Activated CD4-positive, alpha-beta T cell treated with anti-CD3 and anti-CD28 coated beads for 36 hours (primary cell): ENCODE results near the gene GPR18. TPM values are rescaled to one million over a fixed set of nuclear protein-coding genes. Genes with fewer than 3 reads are reported as not detected.

Experiments
- ATAC-seq: fragments of 200-7000 bp; cut with Tn5 transposase; one replicate; pipeline ENCODE4 v1.10.0; 2021; ENCODE audit warnings: mild to moderate bottlenecking, moderate library complexity
- CTCF ChIA-PET: fragments of 350-600 bp; sonication (Branson Sonifier 250); formaldehyde crosslinking; loops from one replicate; lab custom pipeline; 2021; ENCODE audit warnings: antibody characterized with exemption; lab: Charles Lee
- POLR2A ChIA-PET: fragments of 350-600 bp; sonication (Branson Sonifier 250); formaldehyde crosslinking; loops from one replicate; lab custom pipeline; 2021; ENCODE audit warnings: antibody characterized with exemption, inconsistent platforms; lab: Charles Lee
- DNase-seq: peaks from one replicate; pipeline ENCODE4 v3.0.0-alpha.2; 2020
- H3K27ac Mint-ChIP-seq: one replicate; pipeline ENCODE4 v1.8.0; 2021; ENCODE audit warnings: mixed read lengths
- H3K27me3 Mint-ChIP-seq: one replicate; pipeline ENCODE4 v1.8.0; 2021; ENCODE audit warnings: mixed read lengths
- H3K36me3 Mint-ChIP-seq: one replicate; pipeline ENCODE4 v1.8.0; 2021; ENCODE audit warnings: low read depth, mixed read lengths
- H3K4me1 Mint-ChIP-seq: one replicate; pipeline ENCODE4 v1.8.0; 2021; ENCODE audit warnings: mixed read lengths
- H3K4me3 Mint-ChIP-seq: one replicate; pipeline ENCODE4 v1.8.0; 2021; ENCODE audit warnings: mild to moderate bottlenecking, moderate library complexity, mixed read lengths
- H3K9me3 Mint-ChIP-seq: one replicate; pipeline ENCODE4 v1.8.0; 2021; ENCODE audit warnings: low read depth, mixed read lengths
- intact Hi-C, 2 experiments: fragments of 100-400 bp; cut with DNase I in 1 of 2; cut with micrococcal nuclease in 1 of 2; formaldehyde crosslinking; loops; one replicate each; pipeline versions ENCODE4 v1.14.2 to v1.15.1; 2022 to 2024; cut with DNase I, micrococcal nuclease
- total RNA-seq, 2 experiments: library from RNA; stranded (reverse); gene quantifications; one replicate each; pipeline ENCODE4 v1.2.3, GENCODE V29; 2021

Gene GPR18
- total RNA-seq, 2 experiments from 2014 or later = 6.0 to 9.5 TPM

DNA sequence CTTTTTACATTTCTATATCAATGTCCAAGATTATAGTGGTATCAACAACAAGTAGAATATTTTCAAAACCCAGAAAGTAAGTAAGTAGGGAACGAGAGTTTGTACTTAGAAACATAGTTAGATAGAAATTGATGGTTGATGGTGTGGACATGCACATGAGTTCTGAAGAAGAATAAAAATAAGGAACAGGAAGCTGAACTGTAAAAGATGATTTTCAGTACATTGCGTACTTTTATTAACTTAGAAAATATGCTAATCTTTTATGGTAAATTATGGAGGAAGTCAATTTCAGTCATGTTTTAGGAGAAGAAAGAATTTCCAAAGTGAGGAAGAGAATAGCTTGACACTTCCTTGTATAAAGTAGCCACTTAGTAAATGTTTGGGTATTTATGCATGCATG, 12.3 kb upstream of the GPR18 start:
- DNase-seq = no peak
- no peak for ATAC-seq
- H3K27ac Mint-ChIP-seq = peak overlapping the region; percentile 67
- intact Hi-C loops = loop anchor here (1.0 to 5.0 kb wide), 6 partner anchors 34 to 227 kb away; partner anchors contain the start of gene GPR183 (in 1 of the 2)
- no peak overlapping the region for H3K4me3 Mint-ChIP-seq
- ChIA-PET CTCF (interaction anchor here (0.6 to 10.6 kb wide), 36 partner anchors 8 to 236 kb away, joined by 3 to 169 read pairs (median 6); partner anchors contain the start of genes GPR18, GPR183 and UBAC2), POLR2A (interaction anchor here (1.5 to 1.7 kb wide), 3 partner anchors 29 to 82 kb away, joined by 3 to 8 read pairs (median 5); no protein-coding TSS in a partner anchor)
- peaks cover 3% of the 10 kb centered on the region for H3K9me3 Mint-ChIP-seq
- H3K36me3 Mint-ChIP-seq = peaks cover 35% of the 10 kb centered on the region
- no peaks in the 10 kb centered on the region for H3K27me3 Mint-ChIP-seq
- H3K4me1 Mint-ChIP-seq = peaks cover 70% of the 10 kb centered on the region

DNA sequence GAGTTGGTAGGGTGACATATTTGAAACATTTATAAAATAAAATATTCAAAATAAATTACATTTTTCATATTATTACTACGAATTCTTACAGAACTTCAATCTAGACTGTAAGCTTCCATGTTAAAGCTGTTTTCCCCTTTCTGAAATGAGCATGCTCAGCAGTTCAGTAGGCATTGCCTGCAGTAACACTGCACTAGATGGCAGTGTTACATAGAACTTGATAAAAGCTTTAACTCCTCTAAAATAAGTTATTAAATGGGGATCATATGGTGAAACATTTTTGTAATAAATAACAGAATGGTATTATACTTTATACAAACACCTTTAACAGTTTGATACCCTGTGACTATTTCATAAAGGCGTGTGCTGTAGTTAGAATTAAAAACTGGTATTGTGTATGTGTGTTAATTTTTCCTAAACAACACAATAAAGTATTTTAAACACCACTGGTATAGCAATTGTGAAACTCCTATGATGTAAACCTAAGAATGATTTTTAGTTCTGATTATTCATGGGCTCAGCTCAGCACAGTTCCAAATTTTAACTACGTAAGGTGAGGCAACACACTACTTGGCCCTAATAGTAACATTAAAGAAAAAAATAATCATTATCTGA, 11.6 kb upstream of the GPR18 start:
- no peak overlapping the region for H3K4me3 Mint-ChIP-seq
- no peak overlapping the region for H3K27ac Mint-ChIP-seq
- peaks cover 70% of the 10 kb centered on the region for H3K4me1 Mint-ChIP-seq
- no peaks in the 10 kb centered on the region for H3K27me3 Mint-ChIP-seq
- DNase-seq (peak; percentile 41), ATAC-seq (peak; percentile 56)
- ChIA-PET CTCF (interaction anchor here (0.6 to 10.6 kb wide), 65 partner anchors 9 to 272 kb away, joined by 3 to 169 read pairs (median 5); partner anchors contain the start of genes GPR18, GPR183 and UBAC2), POLR2A (interaction anchor here (1.0 to 1.7 kb wide), 9 partner anchors 30 to 167 kb away, joined by 3 to 8 read pairs (median 5); no protein-coding TSS in a partner anchor)
- peaks cover 3% of the 10 kb centered on the region for H3K9me3 Mint-ChIP-seq
- intact Hi-C loops = loop anchor here (1.0 to 10.0 kb wide), 14 partner anchors 35 to 427 kb away; partner anchors contain the start of gene GPR183 (in 1 of the 2)
- peaks cover 31% of the 10 kb centered on the region for H3K36me3 Mint-ChIP-seq

GRCh38 chr13:99268822-99269221, 10.6 kb upstream of the GPR18 start:
- no peak for DNase-seq
- Mint-ChIP-seq H3K27ac (peak overlapping the region; percentile 7), H3K4me3 (no peak overlapping the region), H3K9me3 (peaks cover 3% of the 10 kb centered on the region), H3K36me3 (peaks cover 33% of the 10 kb centered on the region), H3K27me3 (no peaks in the 10 kb centered on the region), H3K4me1 (peaks cover 70% of the 10 kb centered on the region)
- ChIA-PET CTCF (interaction anchor here (0.6 to 10.6 kb wide), 42 partner anchors 8 to 231 kb away, joined by 3 to 169 read pairs (median 6); partner anchors contain the start of genes GPR18, GPR183 and UBAC2), POLR2A (interaction anchor here (0.6 to 1.7 kb wide), 7 partner anchors 31 to 168 kb away, joined by 3 to 8 read pairs (median 5); no protein-coding TSS in a partner anchor)
- intact Hi-C loops = loop anchor here (1.0 to 10.0 kb wide), 9 partner anchors 88 to 427 kb away; no protein-coding TSS in a partner anchor
- ATAC-seq = no peak

GRCh38 chr13:99267927-99268326, 9.7 kb upstream of the GPR18 start:
- Mint-ChIP-seq H3K36me3 (peaks cover 31% of the 10 kb centered on the region), H3K27me3 (no peaks in the 10 kb centered on the region), H3K4me3 (no peak overlapping the region), H3K27ac (no peak overlapping the region), H3K4me1 (peaks cover 70% of the 10 kb centered on the region), H3K9me3 (peaks cover 3% of the 10 kb centered on the region)
- intact Hi-C loops = loop anchor here (5.0 to 10.0 kb wide), 6 partner anchors 181 to 426 kb away; no protein-coding TSS in a partner anchor
- DNase-seq (no peak), ATAC-seq (no peak)
- ChIA-PET POLR2A (no interaction called here), CTCF (interaction anchor here (0.6 to 10.6 kb wide), 22 partner anchors 10 to 398 kb away, joined by 3 to 169 read pairs (median 10); partner anchors contain the start of genes GPR18, GPR183 and UBAC2)

DNA sequence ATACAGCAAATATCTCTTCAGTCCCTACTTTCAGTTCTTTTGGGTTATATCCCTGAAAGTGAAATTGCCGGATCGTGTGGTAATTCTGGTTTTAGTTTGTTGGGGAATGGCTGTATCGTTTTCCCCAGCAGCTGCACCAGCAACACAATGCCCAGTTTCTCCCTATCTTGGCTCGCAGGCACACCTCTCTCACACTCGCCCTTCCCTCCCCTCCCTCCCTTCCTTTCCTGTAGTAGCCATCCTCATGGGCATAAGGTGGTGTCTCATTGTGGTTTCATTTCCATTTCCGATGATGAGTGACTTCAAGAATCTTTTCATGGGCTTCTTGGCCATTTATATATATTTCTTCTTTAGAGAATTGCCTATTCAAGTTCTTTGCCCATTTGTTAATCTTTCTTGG, 8.6 kb upstream of the GPR18 start:
- no peak for ATAC-seq

GRCh38 chr13:99265821-99266426, 7.7 kb upstream of the GPR18 start:
- intact Hi-C loops = loop anchor here (1.0 to 10.0 kb wide), 11 partner anchors 52 to 424 kb away; partner anchors contain the start of gene UBAC2 (in 1 of the 2)
- ChIA-PET CTCF (interaction anchor here (0.6 to 10.6 kb wide), 61 partner anchors 9 to 936 kb away, joined by 3 to 169 read pairs (median 5); partner anchors contain the start of genes GPR18, GPR183 and UBAC2), POLR2A (interaction anchor here (0.6 to 1.8 kb wide), 3 partner anchors 9 to 168 kb away, joined by 3 to 8 read pairs (median 4); no protein-coding TSS in a partner anchor)
- Mint-ChIP-seq H3K9me3 (no peaks in the 10 kb centered on the region), H3K27ac (peak overlapping the region; percentile 88), H3K27me3 (no peaks in the 10 kb centered on the region), H3K4me3 (peak overlapping the region; percentile 52), H3K4me1 (peaks cover 66% of the 10 kb centered on the region), H3K36me3 (peaks cover 22% of the 10 kb centered on the region)
- DNase-seq (no peak), ATAC-seq (peak; percentile 63)

More for the DNA sequence above, 8.6 kb upstream of the GPR18 start:
- no peak for DNase-seq
- H3K27me3 Mint-ChIP-seq = no peaks in the 10 kb centered on the region
- H3K4me3 Mint-ChIP-seq = no peak overlapping the region
- H3K9me3 Mint-ChIP-seq = no peaks in the 10 kb centered on the region
- CTCF ChIA-PET = interaction anchor here (0.7 to 10.6 kb wide), 38 partner anchors 9 to 397 kb away, joined by 3 to 169 read pairs (median 5); partner anchors contain the start of genes GPR18, GPR183 and UBAC2
- H3K36me3 Mint-ChIP-seq = peaks cover 23% of the 10 kb centered on the region
- H3K4me1 Mint-ChIP-seq = peaks cover 67% of the 10 kb centered on the region
- no peak overlapping the region for H3K27ac Mint-ChIP-seq
- intact Hi-C loops = loop anchor here (1.0 to 10.0 kb wide), 7 partner anchors 91 to 425 kb away; no protein-coding TSS in a partner anchor
- POLR2A ChIA-PET = interaction anchor here (1.3 kb wide), 1 partner anchor 167 kb away, joined by 4 read pairs; no protein-coding TSS in a partner anchor

- ChIA-PET POLR2A (interaction anchor here (1.3 to 1.8 kb wide), 2 partner anchors 89 to 169 kb away, joined by 4 to 8 read pairs; no protein-coding TSS in a partner anchor), CTCF (interaction anchor here (0.7 to 10.6 kb wide), 43 partner anchors 8 to 389 kb away, joined by 3 to 169 read pairs (median 5); partner anchors contain the start of genes GPR18, GPR183 and UBAC2)
- ATAC-seq (peak; percentile 87), DNase-seq (peak; percentile 83)
- peak overlapping the region; percentile 88 for H3K27ac Mint-ChIP-seq
- H3K9me3 Mint-ChIP-seq = no peaks in the 10 kb centered on the region
- H3K36me3 Mint-ChIP-seq = peaks cover 25% of the 10 kb centered on the region
- peak overlapping the region; percentile 52 for H3K4me3 Mint-ChIP-seq
- H3K4me1 Mint-ChIP-seq = peaks cover 66% of the 10 kb centered on the region
- intact Hi-C loops = loop anchor here (1.0 to 10.0 kb wide), 11 partner anchors 51 to 423 kb away; partner anchors contain the start of gene UBAC2 (in 1 of the 2)
- H3K27me3 Mint-ChIP-seq = no peaks in the 10 kb centered on the region
Measured at GRCh38 chr13:99265162-99265800, 7.1 kb upstream of the GPR18 start.

DNA sequence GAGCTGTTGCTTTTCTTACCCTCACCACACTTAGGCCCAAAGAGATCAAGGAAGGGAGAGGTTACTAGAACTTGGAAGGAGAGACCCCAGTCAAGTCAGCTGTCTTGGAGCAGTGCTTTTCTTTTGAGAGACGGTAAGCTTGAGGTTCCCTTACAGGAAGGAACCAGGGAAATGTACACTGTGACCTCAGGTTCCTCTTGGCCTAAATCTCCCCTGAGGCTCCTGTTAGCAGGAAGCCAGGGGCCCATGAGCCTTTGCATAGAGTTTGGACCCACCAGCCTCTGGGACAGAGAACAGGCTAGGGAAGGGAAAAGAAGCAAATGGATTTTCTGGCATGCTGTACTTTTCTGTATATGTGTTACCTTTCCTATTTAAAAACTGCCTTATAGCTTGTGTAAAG, 5.9 kb upstream of the GPR18 start:
- H3K27ac Mint-ChIP-seq = peak overlapping the region; percentile 65

GRCh38 chr13:99263126-99263785, 5.1 kb upstream of the GPR18 start:
- Mint-ChIP-seq H3K27me3 (no peaks in the 10 kb centered on the region), H3K27ac (peak overlapping the region; percentile 65), H3K4me3 (no peak overlapping the region), H3K9me3 (no peaks in the 10 kb centered on the region), H3K4me1 (peaks cover 73% of the 10 kb centered on the region), H3K36me3 (peaks cover 37% of the 10 kb centered on the region)
- ChIA-PET CTCF (interaction anchor here (0.7 to 10.6 kb wide), 5 partner anchors 8 to 172 kb away, joined by 3 to 169 read pairs (median 6); no protein-coding TSS in a partner anchor), POLR2A (no interaction called here)
- no peak for DNase-seq
- intact Hi-C loops = loop anchor here in 1 of 2 experiments (10.0 kb wide), 2 partner anchors 238 to 388 kb away; no protein-coding TSS in a partner anchor
- no peak for ATAC-seq

More for the DNA sequence above, 5.9 kb upstream of the GPR18 start:
- intact Hi-C loops = loop anchor here (2.0 to 10.0 kb wide), 3 partner anchors 237 to 389 kb away; no protein-coding TSS in a partner anchor
- H3K9me3 Mint-ChIP-seq = no peaks in the 10 kb centered on the region
- H3K36me3 Mint-ChIP-seq = peaks cover 37% of the 10 kb centered on the region
- no peaks in the 10 kb centered on the region for H3K27me3 Mint-ChIP-seq
- POLR2A ChIA-PET = interaction anchor here (1.8 kb wide), 1 partner anchor 87 kb away, joined by 8 read pairs; no protein-coding TSS in a partner anchor
- H3K4me1 Mint-ChIP-seq = peaks cover 71% of the 10 kb centered on the region
- no peak overlapping the region for H3K4me3 Mint-ChIP-seq
- CTCF ChIA-PET = interaction anchor here (0.6 to 10.6 kb wide), 7 partner anchors 8 to 181 kb away, joined by 3 to 169 read pairs (median 5); no protein-coding TSS in a partner anchor
- DNase-seq (no peak), ATAC-seq (no peak)
